IPS-18c (cell line): Measurements from ENCODE around the gene TRMT2B.
"Not testable (repeated sequence)": the region's sequence is repeated elsewhere in the genome, so short reads cannot be mapped to it uniquely, and the experiment has no call there.

Experiments used
- H3K4me3 ChIP-seq: 2 replicates; pipeline ENCODE4 v1.7.0; 2013; ENCODE audit warnings: low read depth, mild to moderate bottlenecking, low read length, moderate library complexity; ENCODE audit not compliant: insufficient read depth
- H3K9me3 ChIP-seq: one replicate; pipeline ENCODE4 v1.6.1; 2013; ENCODE audit warnings: mild to moderate bottlenecking, low read length, moderate library complexity; ENCODE audit not compliant: control insufficient read depth, insufficient read depth

TRMT2B gene

GRCh38 chrX:101025126-101025525, 26.8 kb downstream of the TRMT2B start:
- Histone ChIP-seq H3K9me3 (peaks cover 9% of the 10 kb centered on the region), H3K4me3 (no peak overlapping the region)

GRCh38 chrX:101022020-101022419, 29.9 kb downstream of the TRMT2B start:
- Histone ChIP-seq H3K4me3 (no peak overlapping the region), H3K9me3 (peaks cover 7% of the 10 kb centered on the region)

GRCh38 chrX:101012031-101012430, 39.9 kb downstream of the TRMT2B start:
- H3K9me3 ChIP-seq, H3K4me3 ChIP-seq: not testable (repeated sequence)

DNA sequence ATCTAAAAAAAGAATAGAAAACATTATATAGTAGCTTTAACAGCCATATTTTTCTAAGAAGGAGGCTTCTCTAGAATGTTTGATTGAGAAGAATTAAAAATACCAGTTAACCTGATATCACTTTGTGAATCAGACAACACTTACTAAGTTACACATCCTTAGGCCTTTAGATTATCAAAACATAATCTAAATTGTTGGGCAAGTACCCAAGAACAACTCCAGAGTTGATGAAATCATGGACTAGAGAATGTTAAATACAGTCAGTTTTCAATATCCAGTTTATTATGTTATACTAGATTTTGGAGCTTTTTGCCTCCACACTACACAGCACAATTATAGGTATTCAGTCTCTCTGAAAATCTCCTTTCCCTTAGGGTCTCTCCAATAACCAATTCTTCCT, 42.8 kb downstream of the TRMT2B start:
- H3K9me3 ChIP-seq: no peaks in the 10 kb centered on the region
- H3K4me3 ChIP-seq: no peak overlapping the region

DNA sequence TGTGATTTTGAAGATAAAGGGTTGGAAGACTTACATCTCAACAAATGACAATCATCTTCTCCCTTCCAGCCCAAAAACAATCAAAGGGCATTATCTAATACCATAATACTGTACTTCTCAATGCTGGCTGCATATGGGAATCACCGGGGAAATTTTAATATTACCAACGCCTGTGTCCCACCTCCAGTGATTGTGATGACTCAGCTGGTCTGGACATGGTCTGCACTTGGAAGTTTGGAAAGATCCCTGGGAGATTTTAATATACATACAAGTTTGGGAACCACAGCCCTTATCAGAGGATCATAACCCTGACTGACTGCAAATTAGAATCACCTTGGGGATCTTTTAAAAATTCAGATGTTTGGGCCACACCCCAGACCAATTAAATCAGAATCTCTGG, 52.5 kb downstream of the TRMT2B start:
- H3K9me3 ChIP-seq: peaks cover 5% of the 10 kb centered on the region
- H3K4me3 ChIP-seq: no peak overlapping the region

DNA sequence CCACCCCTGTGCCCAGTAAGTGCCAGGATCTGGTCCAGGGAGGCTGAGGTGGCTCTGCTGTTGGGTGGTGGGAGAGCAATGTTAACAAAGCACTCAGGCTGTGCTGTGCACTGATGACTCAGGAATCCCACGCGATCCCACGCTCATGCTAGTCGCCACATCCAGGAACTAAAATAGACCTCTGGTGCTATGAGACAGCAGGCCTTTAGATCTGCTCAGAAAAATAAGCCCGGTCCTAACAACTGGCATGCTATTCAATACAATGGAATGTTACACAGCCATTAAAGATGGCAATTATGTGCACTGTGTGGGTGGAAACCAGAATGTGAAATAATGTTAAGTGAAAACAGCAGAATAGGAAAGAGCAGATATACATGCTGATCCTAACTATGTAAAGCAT, 56.4 kb downstream of the TRMT2B start:
- peaks cover 5% of the 10 kb centered on the region for H3K9me3 ChIP-seq
- no peak overlapping the region for H3K4me3 ChIP-seq

DNA sequence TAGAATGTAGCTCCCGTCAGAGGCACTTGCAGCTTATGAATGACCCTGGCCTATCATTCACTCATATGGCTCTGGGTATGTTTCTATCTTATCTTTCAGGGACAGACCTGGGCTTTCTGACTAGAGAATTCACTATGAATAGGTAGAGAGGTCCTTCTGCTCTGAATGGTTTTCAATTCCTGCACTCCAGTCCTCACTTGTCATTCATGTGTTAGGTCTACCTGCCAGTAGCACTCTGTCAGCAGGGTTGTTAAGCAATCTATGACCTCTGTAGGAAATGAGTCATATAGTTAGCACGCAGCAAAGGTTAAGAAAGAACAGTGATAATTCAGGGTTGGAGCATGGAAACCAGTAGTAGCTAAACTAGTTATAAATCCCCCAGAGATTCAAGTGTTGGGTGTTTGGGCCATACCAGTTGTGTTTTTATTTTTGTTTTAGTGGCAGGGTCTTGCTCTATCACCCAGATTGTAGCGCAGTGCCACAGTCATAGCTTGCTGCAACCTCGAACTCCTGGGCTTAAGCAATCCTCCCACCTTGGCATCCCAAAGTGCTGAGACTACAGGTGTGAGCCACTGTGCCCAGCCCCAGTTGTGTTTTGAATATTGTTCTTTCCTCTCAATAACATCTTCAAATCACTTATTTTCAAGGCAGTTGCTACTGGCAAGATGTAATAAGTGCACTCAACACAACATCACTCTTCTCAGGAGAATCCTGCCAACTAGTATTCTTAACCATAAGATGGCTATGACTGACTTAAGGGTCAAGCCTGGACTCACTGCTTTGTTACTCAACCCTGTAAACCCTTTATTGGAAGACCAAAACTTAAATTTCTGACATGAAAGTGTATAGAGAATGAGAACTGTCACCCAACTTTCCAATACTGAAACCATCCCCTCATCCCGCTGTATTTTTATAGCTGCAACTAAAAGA, 57.3 kb downstream of the TRMT2B start:
- Histone ChIP-seq H3K9me3 (peaks cover 3% of the 10 kb centered on the region), H3K4me3 (no peak overlapping the region)

- peaks cover 3% of the 10 kb centered on the region for H3K9me3 ChIP-seq
Measured at GRCh38 chrX:100990139-100990538, 61.8 kb downstream of the TRMT2B start.

DNA sequence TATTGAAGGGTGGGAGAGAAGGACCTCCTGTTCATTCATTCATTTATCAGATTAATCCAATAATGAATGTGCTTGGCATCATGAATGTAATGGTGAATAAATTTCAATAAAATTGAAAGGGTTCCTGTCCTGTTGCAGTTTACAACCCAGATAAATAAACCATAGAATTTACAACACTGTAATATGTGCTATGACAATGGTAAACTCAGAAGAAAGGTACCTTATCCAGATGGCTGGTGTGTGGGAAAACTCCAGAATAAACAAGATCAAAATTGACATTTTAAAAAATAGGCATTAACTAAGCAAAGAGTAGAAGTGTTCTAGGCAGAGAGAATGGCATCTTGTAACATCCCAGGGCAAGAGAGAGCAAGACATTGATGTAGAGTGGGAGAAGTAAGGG, 67.1 kb downstream of the TRMT2B start:
- Histone ChIP-seq H3K9me3 (no peaks in the 10 kb centered on the region), H3K4me3 (no peak overlapping the region)

More at GRCh38 chrX:100990139-100990538, 61.8 kb downstream of the TRMT2B start:
- no peak overlapping the region for H3K4me3 ChIP-seq

DNA sequence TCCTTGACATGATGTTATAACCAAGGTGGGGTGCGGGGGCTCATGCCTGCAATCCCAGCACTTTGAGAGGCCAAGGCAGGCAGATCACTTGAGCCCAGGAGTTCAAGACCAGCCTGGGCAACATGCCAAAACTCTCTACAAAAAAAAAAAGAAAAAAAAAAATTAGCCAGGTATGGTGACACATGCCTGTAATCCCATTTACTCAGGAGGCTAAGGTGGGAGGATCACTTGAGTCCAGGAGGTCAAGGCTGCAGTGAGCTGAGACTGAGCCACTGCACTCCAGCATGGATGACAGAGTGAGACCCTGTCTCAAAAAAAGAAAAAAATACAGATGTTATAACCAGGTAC, 70.4 kb downstream of the TRMT2B start:
- not testable (repeated sequence) for H3K4me3 ChIP-seq, H3K9me3 ChIP-seq

- no peak overlapping the region for H3K4me3 ChIP-seq
- H3K9me3 ChIP-seq: no peaks in the 10 kb centered on the region
Measured at GRCh38 chrX:100980608-100981497, 71.1 kb downstream of the TRMT2B start.

DNA sequence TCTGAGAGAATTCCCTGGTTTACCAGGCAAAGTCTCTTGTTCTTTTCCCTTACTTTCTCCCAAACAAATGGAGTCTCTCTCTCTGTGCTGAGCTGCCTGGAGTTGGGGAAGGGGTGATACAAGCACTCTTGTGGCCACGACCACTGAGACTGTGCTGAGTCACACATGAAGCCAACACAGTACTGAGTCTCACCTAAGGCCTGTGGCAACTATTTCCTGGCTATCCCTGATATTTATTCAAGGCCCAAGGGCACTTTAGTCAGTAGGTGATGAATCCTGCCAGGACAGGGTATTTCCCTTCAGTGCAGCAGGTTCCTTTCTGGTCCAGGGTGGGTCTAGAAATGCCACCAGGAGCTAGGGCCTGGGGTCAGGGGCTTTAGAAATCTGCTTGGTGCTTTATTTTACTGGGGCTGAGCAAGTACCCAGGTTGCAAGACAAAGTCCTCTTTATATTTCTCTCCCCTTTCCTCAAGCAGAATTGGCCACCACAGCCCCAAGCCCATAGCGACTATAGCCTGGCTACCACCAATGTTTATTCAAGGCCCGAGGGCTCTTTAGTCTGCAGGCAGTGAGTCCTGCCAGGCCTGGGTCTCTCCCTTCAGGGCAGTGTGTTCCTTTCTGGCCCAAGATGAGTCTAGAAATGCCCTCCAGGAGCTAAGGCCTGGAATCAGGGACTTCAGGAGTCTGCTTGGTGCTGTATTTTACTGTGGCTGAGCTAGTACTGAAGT, 71.9 kb downstream of the TRMT2B start:
- Histone ChIP-seq H3K4me3 (no peak overlapping the region), H3K9me3 (no peaks in the 10 kb centered on the region)

- Histone ChIP-seq H3K9me3 (no peaks in the 10 kb centered on the region), H3K4me3 (no peak overlapping the region)
Measured at GRCh38 chrX:100976211-100976610, 75.7 kb downstream of the TRMT2B start.

GRCh38 chrX:100975212-100975611, 76.7 kb downstream of the TRMT2B start:
- H3K9me3 ChIP-seq: no peaks in the 10 kb centered on the region
- H3K4me3 ChIP-seq: no peak overlapping the region

- Histone ChIP-seq H3K4me3 (no peak overlapping the region), H3K9me3 (no peaks in the 10 kb centered on the region)
Measured at GRCh38 chrX:100973411-100973810, 78.5 kb downstream of the TRMT2B start.

DNA sequence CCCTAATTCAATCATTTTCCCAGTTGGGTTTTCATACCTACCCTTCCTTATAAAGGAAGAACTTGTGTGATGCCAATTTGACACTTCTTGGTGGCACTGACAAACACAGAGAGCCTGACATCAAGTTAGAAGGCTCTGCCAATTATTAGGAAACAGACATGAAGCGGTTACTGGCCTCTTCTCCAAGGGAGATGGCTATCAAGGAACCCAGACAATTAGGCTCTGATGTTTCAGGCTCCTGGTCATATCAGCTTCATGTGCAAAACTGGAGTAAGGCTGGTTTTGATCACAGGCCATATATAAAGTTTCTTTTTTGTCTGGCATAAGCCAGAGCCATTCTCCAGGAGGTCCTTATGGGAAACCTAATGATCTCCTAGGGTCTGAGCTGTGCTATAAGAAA, 82.0 kb downstream of the TRMT2B start:
- Histone ChIP-seq H3K9me3 (no peaks in the 10 kb centered on the region), H3K4me3 (no peak overlapping the region)

- no peaks in the 10 kb centered on the region for H3K9me3 ChIP-seq
Measured at GRCh38 chrX:100969408-100969807, 82.5 kb downstream of the TRMT2B start, which contains the start of gene ARL13A. TSS of gene ARL13A (plus strand) at chrX:100969708. CDS start at chrX:100973690, 3,982 bp downstream.

More at GRCh38 chrX:100969408-100969807, 82.5 kb downstream of the TRMT2B start, which contains the start of gene ARL13A:
- H3K4me3 ChIP-seq: no peak within 1 kb of the TSS
